Erythroblast (primary cell): ENCODE results near the gene PGBD5.

Source experiments
- GATA1 ChIP-seq: IDR thresholded peaks from 2 replicates; pipeline ENCODE4 v1.6.1; 2011; ENCODE audit warnings: low read depth, mild to moderate bottlenecking, control low read depth, low read length, moderate library complexity
- POLR2A ChIP-seq: IDR thresholded peaks from 2 replicates; pipeline ENCODE4 v1.6.1; 2011; ENCODE audit warnings: mild to moderate bottlenecking, low read length

- no peak for TF ChIP-seq POLR2A
- TF ChIP-seq GATA1 = no peak
Observed at GRCh38 chr1:230371923-230372703, 54.0 kb downstream of the PGBD5 start.
